HepG2 (cell line): Measurements from ENCODE around the gene NATD1. TPM values are rescaled to one million over a fixed set of nuclear protein-coding genes. Genes with fewer than 3 reads are reported as not detected.

Source experiments
- AKAP8 ChIP-seq: sonication (generic); formaldehyde crosslinking; IDR thresholded peaks from 2 replicates; pipeline ENCODE4 v1.5.1; 2020; ENCODE audit warnings: mild to moderate bottlenecking, missing genetic modification reagents
- CBX1 ChIP-seq: IDR thresholded peaks from one replicate; pipeline ENCODE4 v1.6.1; 2016; ENCODE audit warnings: antibody characterized with exemption, low read depth
- DR1 ChIP-seq: sonication (generic); formaldehyde crosslinking; IDR thresholded peaks from 2 replicates; pipeline ENCODE4 v1.8.0; 2021; ENCODE audit warnings: mild to moderate bottlenecking, missing genetic modification reagents, inconsistent platforms
- EED ChIP-seq: sonication (generic); formaldehyde crosslinking; IDR thresholded peaks from 2 replicates; pipeline ENCODE4 v1.5.0; 2020; ENCODE audit warnings: mild to moderate bottlenecking, missing genetic modification reagents
- ELF4 ChIP-seq: sonication (generic); formaldehyde crosslinking; IDR thresholded peaks from 2 replicates; pipeline ENCODE4 v1.5.0; 2020; ENCODE audit warnings: missing genetic modification reagents, mild to moderate bottlenecking, moderate library complexity, borderline replicate concordance
- FOSL1 ChIP-seq: sonication (generic); formaldehyde crosslinking; IDR thresholded peaks from 2 replicates; pipeline ENCODE4 v1.9.0; 2021; ENCODE audit warnings: missing genetic modification reagents, borderline replicate concordance
- HOXA5 ChIP-seq: sonication (generic); formaldehyde crosslinking; IDR thresholded peaks from 2 replicates; pipeline ENCODE4 v1.4.0; 2020; ENCODE audit warnings: missing genetic modification reagents
- KMT2B ChIP-seq: IDR thresholded peaks from 2 replicates; pipeline ENCODE4 v1.6.1; 2016; ENCODE audit warnings: missing genetic modification reagents, missing compliant biosample characterization
- MED13 ChIP-seq: sonication (generic); formaldehyde crosslinking; IDR thresholded peaks from 2 replicates; pipeline ENCODE4 v1.5.0; 2020; ENCODE audit warnings: missing genetic modification reagents
- ZBTB42 ChIP-seq: sonication (generic); formaldehyde crosslinking; IDR thresholded peaks from 2 replicates; pipeline ENCODE4 v1.5.0; 2020; ENCODE audit warnings: mild to moderate bottlenecking, missing genetic modification reagents
- ZBTB43 ChIP-seq: sonication (generic); formaldehyde crosslinking; conservative IDR thresholded peaks from 2 replicates; pipeline ENCODE4 v1.4.0; 2020; ENCODE audit warnings: missing genetic modification reagents
- ZNF160 ChIP-seq: sonication (generic); formaldehyde crosslinking; IDR thresholded peaks from 2 replicates; pipeline ENCODE4 v1.8.0; 2022; ENCODE audit warnings: mild to moderate bottlenecking, inconsistent platforms, missing genetic modification reagents
- ZNF30 ChIP-seq: sonication (generic); formaldehyde crosslinking; IDR thresholded peaks from 2 replicates; pipeline ENCODE4 v1.5.0; 2020; ENCODE audit warnings: mild to moderate bottlenecking, missing genetic modification reagents
- ZNF512 ChIP-seq: sonication (generic); formaldehyde crosslinking; IDR thresholded peaks from 2 replicates; pipeline ENCODE4 v1.4.0; 2020; ENCODE audit warnings: mild to moderate bottlenecking, missing genetic modification reagents
- ZNF644 ChIP-seq: IDR thresholded peaks from 2 replicates; pipeline ENCODE4 v1.6.1; 2016; ENCODE audit warnings: low read depth
- polyA plus RNA-seq, 8 experiments: library from polyadenylated mRNA; depleted of rRNA in 3 of 8; stranded (reverse) in 7 of 8; unstranded in 1 of 8; fragments of >200 nt; fragmentation: Illumina TruSeq in 4 of 8; extraction: Trizol in 4 of 8; gene quantifications; 2 replicates each; pipeline versions ENCODE4 v1.2.1 to v1.2.3, GENCODE V29; 2011 to 2016; ENCODE audit warnings: low read depth in 4 of 8, missing spikeins in 1 of 8, mixed read lengths in 1 of 8; ENCODE audit not compliant: insufficient read depth in 1 of 8
- total RNA-seq, 5 experiments: library from RNA; depleted of rRNA; stranded (reverse); fragments of >200 nt; fragmentation: Illumina TruSeq; extraction: Trizol; gene quantifications; 2 replicates each; pipeline ENCODE4 v1.2.3, GENCODE V29; 2016; ENCODE audit warnings: low read depth in 1 of 5
- TF ChIP-seq, protein P1 (sequence below): sonication (generic); formaldehyde crosslinking; IDR thresholded peaks from 2 replicates; pipeline ENCODE4 v1.4.0; 2020; ENCODE audit warnings: missing genetic modification reagents
- TF ChIP-seq, protein P2 (sequence below): sonication (generic); formaldehyde crosslinking; IDR thresholded peaks from 2 replicates; pipeline ENCODE4 v1.4.0; 2020; ENCODE audit warnings: missing genetic modification reagents
- TF ChIP-seq, protein P3 (sequence below): sonication (generic); formaldehyde crosslinking; IDR thresholded peaks from 2 replicates; pipeline ENCODE4 v1.5.0; 2020; ENCODE audit warnings: mild to moderate bottlenecking, missing genetic modification reagents

NATD1 gene
- total and polyA plus RNA-seq, 2 of the 13 experiments (the other 11 are each of a cell fraction or from before 2014, with no cell fraction given): 0.31 to 2.3 TPM

GRCh38 chr17:21286066-21286770 lies 33.0 kb upstream of the NATD1 start (continued):
- TF ChIP-seq ZNF512 (no peak), ZNF30 (0 out of 2 replicates have a peak, but pooled peaks have one; percentile 31), ZNF644 (CRISPR knock-in tag) (no peak), ZBTB42 (CRISPR knock-in tag) (no peak), ELF4 (CRISPR knock-in tag) (no peak), HOXA5 (CRISPR knock-in tag) (no peak; the same call in 1 of the 2 replicates), DR1 (no peak; the same call in none of the 2 replicates), MED13 (CRISPR knock-in tag) (no peak), FOSL1 (CRISPR knock-in tag) (peak; percentile 72), ZBTB43 (no peak), CBX1 (peak; percentile 12), ZNF160 (CRISPR knock-in tag) (no peak; the same call in 1 of the 2 replicates), EED (CRISPR knock-in tag) (no peak), AKAP8 (CRISPR knock-in tag) (0 out of 2 replicates have a peak, but pooled peaks have one; percentile 43), KMT2B (CRISPR knock-in tag) (no peak)
- TF ChIP-seq, protein P1, sequence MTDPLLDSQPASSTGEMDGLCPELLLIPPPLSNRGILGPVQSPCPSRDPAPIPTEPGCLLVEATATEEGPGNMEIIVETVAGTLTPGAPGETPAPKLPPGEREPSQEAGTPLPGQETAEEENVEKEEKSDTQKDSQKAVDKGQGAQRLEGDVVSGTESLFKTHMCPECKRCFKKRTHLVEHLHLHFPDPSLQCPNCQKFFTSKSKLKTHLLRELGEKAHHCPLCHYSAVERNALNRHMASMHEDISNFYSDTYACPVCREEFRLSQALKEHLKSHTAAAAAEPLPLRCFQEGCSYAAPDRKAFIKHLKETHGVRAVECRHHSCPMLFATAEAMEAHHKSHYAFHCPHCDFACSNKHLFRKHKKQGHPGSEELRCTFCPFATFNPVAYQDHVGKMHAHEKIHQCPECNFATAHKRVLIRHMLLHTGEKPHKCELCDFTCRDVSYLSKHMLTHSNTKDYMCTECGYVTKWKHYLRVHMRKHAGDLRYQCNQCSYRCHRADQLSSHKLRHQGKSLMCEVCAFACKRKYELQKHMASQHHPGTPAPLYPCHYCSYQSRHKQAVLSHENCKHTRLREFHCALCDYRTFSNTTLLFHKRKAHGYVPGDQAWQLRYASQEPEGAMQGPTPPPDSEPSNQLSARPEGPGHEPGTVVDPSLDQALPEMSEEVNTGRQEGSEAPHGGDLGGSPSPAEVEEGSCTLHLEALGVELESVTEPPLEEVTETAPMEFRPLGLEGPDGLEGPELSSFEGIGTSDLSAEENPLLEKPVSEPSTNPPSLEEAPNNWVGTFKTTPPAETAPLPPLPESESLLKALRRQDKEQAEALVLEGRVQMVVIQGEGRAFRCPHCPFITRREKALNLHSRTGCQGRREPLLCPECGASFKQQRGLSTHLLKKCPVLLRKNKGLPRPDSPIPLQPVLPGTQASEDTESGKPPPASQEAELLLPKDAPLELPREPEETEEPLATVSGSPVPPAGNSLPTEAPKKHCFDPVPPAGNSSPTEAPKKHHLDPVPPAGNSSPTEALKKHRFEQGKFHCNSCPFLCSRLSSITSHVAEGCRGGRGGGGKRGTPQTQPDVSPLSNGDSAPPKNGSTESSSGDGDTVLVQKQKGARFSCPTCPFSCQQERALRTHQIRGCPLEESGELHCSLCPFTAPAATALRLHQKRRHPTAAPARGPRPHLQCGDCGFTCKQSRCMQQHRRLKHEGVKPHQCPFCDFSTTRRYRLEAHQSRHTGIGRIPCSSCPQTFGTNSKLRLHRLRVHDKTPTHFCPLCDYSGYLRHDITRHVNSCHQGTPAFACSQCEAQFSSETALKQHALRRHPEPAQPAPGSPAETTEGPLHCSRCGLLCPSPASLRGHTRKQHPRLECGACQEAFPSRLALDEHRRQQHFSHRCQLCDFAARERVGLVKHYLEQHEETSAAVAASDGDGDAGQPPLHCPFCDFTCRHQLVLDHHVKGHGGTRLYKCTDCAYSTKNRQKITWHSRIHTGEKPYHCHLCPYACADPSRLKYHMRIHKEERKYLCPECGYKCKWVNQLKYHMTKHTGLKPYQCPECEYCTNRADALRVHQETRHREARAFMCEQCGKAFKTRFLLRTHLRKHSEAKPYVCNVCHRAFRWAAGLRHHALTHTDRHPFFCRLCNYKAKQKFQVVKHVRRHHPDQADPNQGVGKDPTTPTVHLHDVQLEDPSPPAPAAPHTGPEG: 0 out of 2 replicates have a peak, but pooled peaks have one; percentile 44
- TF ChIP-seq, protein P2, sequence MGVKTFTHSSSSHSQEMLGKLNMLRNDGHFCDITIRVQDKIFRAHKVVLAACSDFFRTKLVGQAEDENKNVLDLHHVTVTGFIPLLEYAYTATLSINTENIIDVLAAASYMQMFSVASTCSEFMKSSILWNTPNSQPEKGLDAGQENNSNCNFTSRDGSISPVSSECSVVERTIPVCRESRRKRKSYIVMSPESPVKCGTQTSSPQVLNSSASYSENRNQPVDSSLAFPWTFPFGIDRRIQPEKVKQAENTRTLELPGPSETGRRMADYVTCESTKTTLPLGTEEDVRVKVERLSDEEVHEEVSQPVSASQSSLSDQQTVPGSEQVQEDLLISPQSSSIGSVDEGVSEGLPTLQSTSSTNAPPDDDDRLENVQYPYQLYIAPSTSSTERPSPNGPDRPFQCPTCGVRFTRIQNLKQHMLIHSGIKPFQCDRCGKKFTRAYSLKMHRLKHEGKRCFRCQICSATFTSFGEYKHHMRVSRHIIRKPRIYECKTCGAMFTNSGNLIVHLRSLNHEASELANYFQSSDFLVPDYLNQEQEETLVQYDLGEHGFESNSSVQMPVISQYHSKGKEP (CRISPR knock-in tag): no peak
- TF ChIP-seq, protein P3, sequence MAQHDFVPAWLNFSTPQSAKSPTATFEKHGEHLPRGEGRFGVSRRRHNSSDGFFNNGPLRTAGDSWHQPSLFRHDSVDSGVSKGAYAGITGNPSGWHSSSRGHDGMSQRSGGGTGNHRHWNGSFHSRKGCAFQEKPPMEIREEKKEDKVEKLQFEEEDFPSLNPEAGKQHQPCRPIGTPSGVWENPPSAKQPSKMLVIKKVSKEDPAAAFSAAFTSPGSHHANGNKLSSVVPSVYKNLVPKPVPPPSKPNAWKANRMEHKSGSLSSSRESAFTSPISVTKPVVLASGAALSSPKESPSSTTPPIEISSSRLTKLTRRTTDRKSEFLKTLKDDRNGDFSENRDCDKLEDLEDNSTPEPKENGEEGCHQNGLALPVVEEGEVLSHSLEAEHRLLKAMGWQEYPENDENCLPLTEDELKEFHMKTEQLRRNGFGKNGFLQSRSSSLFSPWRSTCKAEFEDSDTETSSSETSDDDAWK (CRISPR knock-in tag): no peak
